ENCODE measurements around the gene PSMB2. TPM values are rescaled to one million over a fixed set of nuclear protein-coding genes. Genes with fewer than 3 reads are reported as not detected.

The PSMB2 gene
- total and polyA plus RNA-seq, 2 of the 8 experiments (the other 6 are each of a cell fraction or from before 2014, with no cell fraction given): 91.4 to 101 TPM

DNA sequence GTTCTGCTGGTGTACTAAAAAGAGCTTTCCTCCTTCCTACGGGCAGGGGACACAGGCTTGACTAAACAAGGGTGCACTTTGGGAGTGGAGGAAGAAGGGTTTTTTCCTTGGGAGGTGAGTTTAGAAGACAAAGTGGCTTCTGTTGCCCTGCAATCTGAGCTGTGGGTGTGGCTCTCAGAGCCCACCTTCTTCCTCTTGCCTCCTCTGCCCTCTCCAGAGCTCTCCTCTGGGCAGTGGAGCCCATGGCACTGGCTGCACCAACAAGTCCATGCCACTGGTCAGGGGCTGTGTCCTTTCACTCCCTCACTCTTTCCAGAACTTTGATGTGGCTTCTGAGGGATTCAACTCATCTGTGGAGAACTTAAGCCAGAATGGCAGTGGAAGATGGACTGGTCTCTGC lies 25.6 kb upstream of the PSMB2 start:
- Histone ChIP-seq H4K20me1 (replicated peaks in 1 of 2; ENCODE audit: control insufficient read depth in 1 of 2, insufficient read depth in 2 of 2, low read length in 2 of 2) (no peaks in the 10 kb centered on the region), H3K4me2 (ENCODE audit: insufficient read depth in 1 of 2, low read depth in 2 of 2, low read length in 2 of 2) (no peak overlapping the region), H3K79me2 (ENCODE audit: control insufficient read depth in 1 of 2, insufficient read depth in 2 of 2, low read length in 2 of 2) (no peaks in the 10 kb centered on the region), H3K9me3 (ENCODE audit: insufficient read depth in 2 of 2, low read depth in 1 of 2, low read length in 1 of 2) (no peaks in the 10 kb centered on the region), H3K56ac (replicated peaks; ENCODE audit: insufficient read length, low read depth, low read length) (no peak overlapping the region), H3K4me3 (ENCODE audit: extremely low read depth in 1 of 4, insufficient read depth in 2 of 4, low read depth in 3 of 4, low read length in 4 of 4) (no peak overlapping the region), H3K9ac (replicated peaks in 1 of 4; ENCODE audit: extremely low read depth in 1 of 4, low read depth in 3 of 4, low read length in 3 of 4) (no peak overlapping the region), H2BK5ac (ENCODE audit: low read depth, low read length) (no peak overlapping the region), H3K27me3 (replicated peaks in 1 of 4; ENCODE audit: control insufficient read depth in 3 of 4, extremely low read depth in 1 of 4, insufficient read depth in 3 of 4, low read length in 3 of 4) (peaks cover 0 to 2% (median 0%) of the 10 kb centered on the region in 4 experiments; a peak in 1 of 7 replicates), H2BK15ac (ENCODE audit: low read length) (no peak overlapping the region), H4K8ac (ENCODE audit: extremely low read depth, insufficient read depth, low read length) (no peak overlapping the region), H3K4me1 (replicated peaks in 1 of 4; ENCODE audit: control insufficient read depth in 3 of 4, insufficient read depth in 4 of 4, low read length in 3 of 4) (peaks cover 0 to 4% (median 2%) of the 10 kb centered on the region in 4 experiments; a peak in 3 of 7 replicates), H3K23ac (ENCODE audit: insufficient read length) (no peak overlapping the region), H3K4ac (replicated peaks; ENCODE audit: insufficient read length, low read depth, low read length) (no peak overlapping the region), H2BK20ac (ENCODE audit: low read length) (no peak overlapping the region), H2AK5ac (ENCODE audit: low read depth, low read length) (no peak overlapping the region), H4K91ac (replicated peaks; ENCODE audit: insufficient read length, low read length) (no peak overlapping the region), H3K18ac (ENCODE audit: extremely low read depth, low read length) (no peak overlapping the region), H3K79me1 (ENCODE audit: low read depth, low read length) (no peaks in the 10 kb centered on the region), H3K36me3 (ENCODE audit: control insufficient read depth in 2 of 4, insufficient read depth in 4 of 4, low read length in 3 of 4) (no peaks in the 10 kb centered on the region), H2BK120ac (replicated peaks; ENCODE audit: low read depth, low read length) (no peak overlapping the region), H3K23me2 (ENCODE audit: low read depth, low read length) (no peaks in the 10 kb centered on the region; the same call in 1 of the 2 replicates), H2BK12ac (ENCODE audit: low read depth, low read length) (no peak overlapping the region), H3K14ac (ENCODE audit: insufficient read length) (no peak overlapping the region), H4K5ac (ENCODE audit: insufficient read length, low read depth, low read length) (no peak overlapping the region), H2AFZ (ENCODE audit: low read length) (peak overlapping the region; percentile 100), H3K27ac (ENCODE audit: low read depth, low read length) (no peak overlapping the region)
- FAIRE-seq: no peak
- WGBS, 2 experiments (ENCODE audit: extremely low coverage in 1 of 2, insufficient coverage in 1 of 2, insufficient read length in 1 of 2, insufficient replicate concordance in 2 of 2, low coverage in 1 of 2, low lambda C conversion rate in 2 of 2, missing lambda C conversion rate in 1 of 2): 72% methylated on average over 1 of the region's 1 CpG; no CpG with 5 or more reads in 1 of the 2 experiments
- CTCF ChIA-PET (ENCODE audit: partially characterized antibody): interaction anchor here (0.7 to 1.9 kb wide), 5 partner anchors 10 to 216 kb away, joined by 3 to 5 read pairs (median 4); no protein-coding TSS in a partner anchor
- no peak for DNase-seq (ENCODE audit: low read depth in 1 of 2, low spot score in 2 of 2)
- POLR2A ChIA-PET (ENCODE audit: partially characterized antibody): interaction anchor here (1.1 to 2.2 kb wide), 5 partner anchors 9 to 47 kb away, joined by 3 to 8 read pairs (median 3); no protein-coding TSS in a partner anchor
- no peak for TF ChIP-seq SAP30 (IDR thresholded peaks at IDR 0.05; ENCODE audit: insufficient read depth, insufficient replicate concordance, low read length)
- TF ChIP-seq RNF2 (IDR thresholded peaks at IDR 0.05; ENCODE audit: borderline replicate concordance, low read depth, low read length, missing control alignments, poor library complexity, severe bottlenecking): no peak
- TF ChIP-seq CEBPB (IDR thresholded peaks at IDR 0.05; ENCODE audit: low read depth, low read length): 0 out of 2 replicates have a peak, but pooled peaks have one; percentile 28

Measured in H1 (cell line).